GM23248 (cell line): ENCODE measurements around the gene UBE2V1. TPM values are rescaled to one million over a fixed set of nuclear protein-coding genes. Genes with fewer than 3 reads are reported as not detected.
A peak's percentile ranks its signal among the peaks of the same experiment; 100 is the strongest.

Experiments
- DNase-seq: peaks from one replicate; pipeline ENCODE4 v3.0.0-alpha.2; 2015
- H2AFZ ChIP-seq: fragments of 200-600 bp; sonication (generic); 2 replicates; pipeline ENCODE4 v1.6.1; 2016; ENCODE audit warnings: antibody characterized with exemption
- H3F3A ChIP-seq: fragments of 200-600 bp; sonication (generic); 2 replicates; pipeline ENCODE4 v1.6.1; 2016; ENCODE audit warnings: mild to moderate bottlenecking, antibody characterized with exemption, mixed run types; ENCODE audit not compliant: insufficient read depth
- H3K27ac ChIP-seq: fragments of 200-600 bp; sonication (generic); 2 replicates; pipeline ENCODE4 v1.5.1; 2016; ENCODE audit warnings: mild to moderate bottlenecking
- H3K27me3 ChIP-seq: fragments of 200-600 bp; sonication (generic); replicated peaks from 2 replicates; pipeline ENCODE4 v1.6.1; 2016; ENCODE audit warnings: mild to moderate bottlenecking; ENCODE audit not compliant: insufficient read depth
- H3K36me3 ChIP-seq: fragments of 200-600 bp; sonication (generic); 2 replicates; pipeline ENCODE4 v1.6.1; 2016; ENCODE audit warnings: low read depth, mild to moderate bottlenecking
- H3K4me1 ChIP-seq: fragments of 200-600 bp; sonication (generic); 2 replicates; pipeline ENCODE4 v1.6.1; 2016; ENCODE audit warnings: mild to moderate bottlenecking; ENCODE audit not compliant: insufficient read depth
- H3K4me2 ChIP-seq: fragments of 200-600 bp; sonication (generic); one replicate; pipeline ENCODE4 v1.6.1; 2016; ENCODE audit warnings: mild to moderate bottlenecking; ENCODE audit not compliant: unreplicated experiment
- H3K4me3 ChIP-seq: fragments of 200-600 bp; sonication (generic); 2 replicates; pipeline ENCODE4 v1.5.1; 2016; ENCODE audit warnings: mild to moderate bottlenecking
- H3K79me2 ChIP-seq: fragments of 200-600 bp; sonication (generic); 2 replicates; pipeline ENCODE4 v1.6.1; 2016; ENCODE audit warnings: mild to moderate bottlenecking; ENCODE audit not compliant: insufficient read depth
- H3K9ac ChIP-seq: fragments of 200-600 bp; sonication (generic); 2 replicates; pipeline ENCODE4 v1.6.1; 2016; ENCODE audit warnings: mild to moderate bottlenecking
- H3K9me2 ChIP-seq: fragments of 200-600 bp; sonication (generic); 2 replicates; pipeline ENCODE4 v1.6.1; 2016; ENCODE audit warnings: mixed run types, mild to moderate bottlenecking, moderate library complexity; ENCODE audit not compliant: insufficient read depth
- H3K9me3 ChIP-seq: fragments of 200-600 bp; sonication (generic); one replicate; pipeline ENCODE4 v1.6.1; 2017; ENCODE audit warnings: low read depth
- H4K20me1 ChIP-seq: fragments of 200-600 bp; sonication (generic); 2 replicates; pipeline ENCODE4 v1.6.0; 2016; ENCODE audit not compliant: insufficient read depth
- EZH2 ChIP-seq: fragments of 200-600 bp; sonication (generic); IDR thresholded peaks from 2 replicates; pipeline ENCODE4 v1.6.1; 2018; ENCODE audit warnings: antibody characterized with exemption, mild to moderate bottlenecking; ENCODE audit not compliant: insufficient read depth, poor library complexity, severe bottlenecking
- EZH2phosphoT487 ChIP-seq: fragments of 200-600 bp; sonication (generic); IDR thresholded peaks from 2 replicates; pipeline ENCODE4 v1.6.1; 2018; ENCODE audit warnings: antibody characterized with exemption, moderate library complexity, mild to moderate bottlenecking, low read depth; ENCODE audit not compliant: insufficient read depth
- WGBS, 2 experiments: methylation state at CpG; one replicate each; pipeline ENCODE4 v1.1.6; 2015 to 2017; ENCODE audit warnings: low lambda C conversion rate in 2 of 2, low coverage in 1 of 2; ENCODE audit errors: missing lambda C conversion rate in 2 of 2; 5-methylcytosine and 5-hydroxymethylcytosine counted together
- in situ Hi-C: fragments of 300-500 bp; cut with MboI; formaldehyde crosslinking; loops from 2 replicates; pipeline ENCODE4 v1.15.0; 2020
- polyA plus RNA-seq: library from polyadenylated mRNA; unstranded; fragments of >200 nt; fragmentation: Nextera tagmentation; extraction: Ambion mirVana; gene quantifications from 2 replicates; pipeline ENCODE4 v1.2.1, GENCODE V29; 2016
- total RNA-seq: library from RNA; depleted of rRNA; stranded (reverse); fragments of >200 nt; shearing (Covaris generic); gene quantifications from 2 replicates; pipeline ENCODE4 v1.2.3, GENCODE V29; 2014

The UBE2V1 gene
- total and polyA plus RNA-seq, 2 experiments from 2014 or later: 41.7 to 197 TPM

- DNase-seq: no peak
- no peaks in the 10 kb centered on the region for H3K9me2 ChIP-seq
- H3K27me3 ChIP-seq: no peaks in the 10 kb centered on the region
- H3K4me3 ChIP-seq: no peak overlapping the region
- H3K9me3 ChIP-seq: no peaks in the 10 kb centered on the region
- no peaks in the 10 kb centered on the region for H3K36me3 ChIP-seq
- H3K9ac ChIP-seq: no peak overlapping the region
- no peak overlapping the region for H3K27ac ChIP-seq
- H2AFZ ChIP-seq: no peak overlapping the region
- in situ Hi-C loops: no loop called here
- peaks cover 28% of the 10 kb centered on the region for H3K4me1 ChIP-seq
- H3K79me2 ChIP-seq: no peaks in the 10 kb centered on the region
- H4K20me1 ChIP-seq: no peaks in the 10 kb centered on the region
- WGBS, 2 experiments: 98 to 99% methylated on average over 5 of the region's 5 CpGs
- no peak overlapping the region for H3K4me2 ChIP-seq
- no peak for TF ChIP-seq EZH2
- TF ChIP-seq EZH2phosphoT487: no peak
- peaks cover 29% of the 10 kb centered on the region for H3F3A ChIP-seq
Measured at GRCh38 chr20:50050214-50050613, 62.7 kb downstream of the UBE2V1 start.

GRCh38 chr20:50049442-50050026 is 63.4 kb downstream of the UBE2V1 start:
- in situ Hi-C loops: no loop called here
- Histone ChIP-seq H3K4me2 (no peak overlapping the region), H3K4me3 (no peak overlapping the region), H3K4me1 (peaks cover 23% of the 10 kb centered on the region), H4K20me1 (no peaks in the 10 kb centered on the region), H2AFZ (no peak overlapping the region), H3K9me2 (no peaks in the 10 kb centered on the region), H3K79me2 (no peaks in the 10 kb centered on the region), H3K27me3 (no peaks in the 10 kb centered on the region), H3F3A (peaks cover 28% of the 10 kb centered on the region), H3K36me3 (no peaks in the 10 kb centered on the region), H3K9ac (no peak overlapping the region), H3K27ac (0 out of 2 replicates have a peak overlapping the region, but pooled peaks have one; percentile 83), H3K9me3 (no peaks in the 10 kb centered on the region)
- WGBS, 2 experiments: 76 to 81% methylated on average over 10 of the region's 10 CpGs
- no peak for DNase-seq
- TF ChIP-seq EZH2 (no peak), EZH2phosphoT487 (no peak)

DNA sequence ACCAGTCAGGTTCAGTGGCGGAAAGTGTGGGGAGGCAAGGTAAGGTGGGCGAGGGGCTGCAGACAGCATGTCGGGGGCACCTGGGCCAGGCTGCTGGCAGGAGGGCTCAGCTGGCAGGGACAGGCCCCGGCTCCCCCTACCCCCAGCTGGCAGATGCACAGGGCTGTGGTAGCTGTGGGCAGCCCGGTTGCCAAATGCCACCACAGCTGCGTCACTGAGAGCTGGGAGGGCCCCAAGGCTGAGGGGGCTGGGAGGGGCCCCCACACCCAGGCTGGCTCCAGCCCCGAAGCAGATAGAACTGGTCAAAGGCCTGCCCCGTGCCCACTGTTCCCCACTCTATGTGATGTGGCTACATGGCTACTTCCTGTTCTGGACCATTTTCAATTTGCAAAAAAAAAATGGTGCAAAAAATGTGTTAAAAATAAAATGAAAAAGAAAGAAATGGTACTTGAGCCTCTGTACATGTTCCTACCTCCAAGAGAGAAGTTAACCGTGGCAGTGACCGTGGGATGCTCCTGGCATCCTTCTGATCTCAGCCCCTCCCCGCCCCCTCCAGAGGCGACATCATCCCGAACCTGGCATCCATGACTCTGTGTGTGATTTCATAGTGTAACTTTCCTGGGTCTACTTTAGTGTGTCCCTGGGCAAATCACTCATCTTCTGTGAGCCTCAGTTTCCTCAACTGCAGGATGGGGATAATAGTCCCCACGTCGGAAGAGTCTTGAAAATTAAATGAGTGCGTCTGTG is 64.4 kb downstream of the UBE2V1 start:
- Histone ChIP-seq H3K27ac (peak overlapping the region; percentile 83), H3K9ac (peak overlapping the region; percentile 75), H3K36me3 (no peaks in the 10 kb centered on the region), H3K27me3 (no peaks in the 10 kb centered on the region), H3F3A (peaks cover 28% of the 10 kb centered on the region), H3K4me2 (peak overlapping the region; percentile 44), H4K20me1 (no peaks in the 10 kb centered on the region), H3K4me1 (peaks cover 23% of the 10 kb centered on the region), H3K4me3 (0 out of 2 replicates have a peak overlapping the region, but pooled peaks have one; percentile 14), H3K79me2 (no peaks in the 10 kb centered on the region), H3K9me3 (no peaks in the 10 kb centered on the region), H3K9me2 (no peaks in the 10 kb centered on the region), H2AFZ (peak overlapping the region; percentile 22; the same call in 1 of the 2 replicates)
- WGBS, 2 experiments: 33 to 39% methylated on average over 16 of the region's 16 CpGs
- peak; percentile 81 for DNase-seq
- TF ChIP-seq EZH2phosphoT487 (no peak), EZH2 (no peak)
- in situ Hi-C loops: no loop called here

GRCh38 chr20:50044353-50044960 is 68.5 kb downstream of the UBE2V1 start:
- no peak overlapping the region for H3K27ac ChIP-seq
- H3K4me3 ChIP-seq: no peak overlapping the region
- no peak overlapping the region for H3K9ac ChIP-seq
- in situ Hi-C loops: no loop called here
- H3K9me3 ChIP-seq: no peaks in the 10 kb centered on the region
- TF ChIP-seq EZH2phosphoT487 (no peak), EZH2 (no peak)
- H3K4me2 ChIP-seq: no peak overlapping the region
- no peak overlapping the region for H2AFZ ChIP-seq
- WGBS, 2 experiments: 76 to 85% methylated on average over 5 of the region's 5 CpGs
- H3K27me3 ChIP-seq: no peaks in the 10 kb centered on the region
- H3K36me3 ChIP-seq: no peaks in the 10 kb centered on the region
- no peaks in the 10 kb centered on the region for H4K20me1 ChIP-seq
- no peak for DNase-seq
- H3K4me1 ChIP-seq: peaks cover 23% of the 10 kb centered on the region
- H3K9me2 ChIP-seq: no peaks in the 10 kb centered on the region
- H3F3A ChIP-seq: peaks cover 28% of the 10 kb centered on the region
- no peaks in the 10 kb centered on the region for H3K79me2 ChIP-seq
